Suppressor macrophage (primary cell): ENCODE results near the gene AGBL1.
"Not testable (repeated sequence)": the region's sequence is repeated elsewhere in the genome, so short reads cannot be mapped to it uniquely, and the experiment has no call there.

ENCODE experiments used
- DNase-seq, 4 experiments: peaks; one replicate each; pipeline ENCODE4 v3.0.0-alpha.2; 2020 to 2022

Gene AGBL1

DNA sequence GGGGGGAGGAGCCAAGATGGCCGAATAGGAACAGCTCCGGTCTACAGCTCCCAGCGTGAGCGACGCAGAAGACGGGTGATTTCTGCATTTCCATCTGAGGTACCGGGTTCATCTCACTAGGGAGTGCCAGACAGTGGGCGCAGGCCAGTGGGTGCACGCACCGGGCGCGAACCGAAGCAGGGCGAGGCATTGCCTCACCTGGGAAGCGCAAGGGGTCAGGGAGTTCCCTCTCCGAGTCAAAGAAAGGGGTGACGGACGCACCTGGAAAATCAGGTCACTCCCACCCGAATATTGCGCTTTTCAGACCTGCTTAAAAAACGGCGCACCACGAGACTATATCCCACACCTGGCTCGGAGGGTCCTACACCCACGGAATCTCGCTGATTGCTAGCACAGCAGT lies 448.4 kb downstream of the AGBL1 start:
- not testable (repeated sequence) for DNase-seq

DNA sequence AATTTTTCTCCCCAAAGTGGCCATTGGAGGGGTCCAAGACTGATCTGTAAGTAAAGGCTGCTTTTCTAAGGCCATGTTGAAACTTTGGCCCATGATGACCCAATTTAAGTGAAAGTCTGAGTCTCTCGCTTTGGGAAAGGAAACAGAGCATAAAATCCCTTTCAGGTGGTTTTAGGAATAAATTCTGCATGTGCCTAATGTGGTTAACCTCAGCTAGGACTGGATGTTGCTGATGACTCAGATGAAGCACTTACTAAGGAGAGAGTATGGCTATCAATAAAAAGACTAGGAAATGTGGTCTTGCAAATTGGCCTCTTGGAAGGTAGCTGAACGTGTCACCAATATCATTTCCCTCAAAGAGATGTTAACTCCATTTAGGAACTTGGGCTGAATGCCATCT lies 458.5 kb downstream of the AGBL1 start:
- no peak for DNase-seq

DNA sequence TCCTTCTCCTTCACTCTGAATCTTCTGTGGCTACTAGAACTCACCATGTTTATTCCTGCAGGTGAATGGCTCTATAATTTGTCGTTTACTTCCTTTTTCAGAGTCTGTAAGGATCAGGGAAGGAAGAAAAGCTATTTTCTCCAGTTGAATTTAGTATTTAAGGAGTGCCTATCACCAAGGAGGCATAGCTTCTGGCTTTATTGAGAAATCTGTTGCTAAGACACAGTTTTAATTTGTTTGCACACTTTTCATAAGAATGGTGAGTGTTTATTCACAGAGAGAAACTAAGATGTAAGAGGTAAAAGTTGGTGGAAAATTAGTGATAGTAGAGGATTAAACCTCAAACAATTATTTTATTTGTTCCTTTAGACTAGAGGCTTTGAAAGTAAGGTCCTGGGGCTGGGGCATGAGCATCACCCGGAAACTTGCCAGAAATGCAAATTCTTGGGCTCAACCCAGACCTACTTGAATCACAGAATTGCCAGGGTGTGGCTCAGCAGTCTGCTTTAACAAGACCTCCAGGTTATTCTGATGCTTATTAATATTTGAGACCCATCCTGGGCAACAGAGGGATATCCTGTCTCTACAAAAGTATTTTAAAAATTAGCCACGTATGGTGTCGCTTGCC lies 461.3 kb downstream of the AGBL1 start:
- no peak for DNase-seq

DNA sequence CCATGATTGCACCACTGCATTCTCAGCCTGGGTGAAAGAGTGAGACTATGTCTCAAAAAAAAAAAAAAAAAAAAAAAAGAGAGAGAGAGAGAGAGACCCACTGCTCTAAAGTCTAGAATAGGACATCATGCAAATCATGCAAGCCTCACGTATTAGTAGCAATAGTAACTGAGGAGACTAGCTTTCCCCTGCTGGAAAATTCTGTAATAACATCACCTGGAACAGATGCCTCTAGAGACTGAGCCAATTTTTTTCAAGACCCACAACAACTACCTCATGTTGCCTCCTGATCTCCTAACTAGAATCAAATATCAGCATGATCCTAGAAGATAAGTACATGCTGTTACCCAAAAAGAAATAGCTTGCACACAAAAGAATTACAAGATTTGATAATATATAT lies 461.9 kb downstream of the AGBL1 start:
- DNase-seq = no peak

DNA sequence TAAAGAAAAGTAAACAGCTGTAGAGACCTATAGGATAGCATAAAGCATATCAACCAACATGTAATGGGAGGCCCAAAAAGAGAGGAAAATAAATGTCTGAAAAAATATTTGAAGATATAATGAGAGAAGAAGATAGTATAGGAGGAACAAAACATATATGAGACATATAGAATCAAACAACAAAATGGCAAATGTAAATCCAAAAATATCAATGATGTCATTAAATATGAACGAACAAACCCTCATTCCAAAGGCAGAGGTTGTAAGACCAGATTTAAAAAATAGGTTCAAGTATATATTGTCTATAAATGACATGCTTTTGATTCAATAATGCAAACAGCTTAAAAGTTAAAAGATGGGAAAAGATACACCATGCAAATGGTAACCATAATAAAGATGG lies 470.4 kb downstream of the AGBL1 start:
- DNase-seq = no peak

DNA sequence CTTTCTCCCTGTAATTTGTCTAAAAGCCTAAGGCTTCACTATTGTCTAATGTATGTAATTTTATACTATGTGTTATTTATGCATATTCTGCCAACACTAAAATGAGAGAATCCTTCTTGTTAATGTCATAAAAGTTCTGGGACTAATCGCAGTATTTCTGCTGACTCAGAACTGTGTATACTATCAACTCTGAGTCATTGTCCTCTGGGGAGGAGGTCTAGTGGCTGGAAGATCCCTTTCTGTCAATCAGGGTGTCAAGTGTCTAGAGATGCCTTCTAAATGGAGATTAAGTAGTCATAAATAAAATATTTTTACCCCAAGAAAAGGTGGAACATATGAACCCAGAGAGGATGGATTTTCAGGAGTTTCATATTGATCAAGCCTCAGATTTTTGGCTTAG lies 473.4 kb downstream of the AGBL1 start:
- no peak for DNase-seq

DNA sequence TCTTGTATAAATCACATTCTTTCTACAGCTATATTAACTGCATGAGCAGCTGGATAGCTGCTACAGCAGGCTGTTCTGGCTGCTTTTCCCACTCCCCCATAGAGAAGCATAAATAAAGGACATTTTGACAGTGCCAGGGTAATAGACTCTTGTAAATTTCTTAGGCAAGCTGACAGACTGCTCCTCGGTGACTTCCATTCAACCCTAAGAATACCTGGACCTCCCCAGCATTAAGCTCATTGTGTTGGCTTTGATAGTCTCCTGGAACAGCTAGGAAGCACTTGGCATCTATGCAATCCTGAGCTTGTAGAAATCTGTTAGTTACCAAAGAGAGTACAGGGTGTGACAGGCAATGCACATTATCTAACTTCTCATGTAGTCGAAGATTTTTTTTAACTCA lies 475.4 kb downstream of the AGBL1 start:
- no peak for DNase-seq

DNA sequence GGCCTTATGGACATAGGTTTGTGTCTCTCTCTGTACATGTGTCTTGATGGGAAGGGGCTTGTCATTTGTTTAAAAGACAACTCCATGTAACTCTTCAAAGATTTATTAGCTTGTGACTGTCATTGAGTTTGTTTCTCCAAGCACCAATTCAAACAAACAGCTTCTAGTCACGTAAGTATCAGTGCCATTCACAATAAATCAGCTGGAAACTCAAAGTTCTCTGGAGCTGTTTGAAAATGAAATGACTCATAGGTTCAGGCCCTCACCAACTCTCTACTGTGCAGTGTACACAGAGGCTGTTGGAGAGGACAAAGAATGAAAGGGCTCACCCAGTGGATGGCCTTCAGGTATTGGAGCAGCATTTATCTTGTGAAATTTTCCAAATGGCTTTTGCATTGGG lies 476.3 kb downstream of the AGBL1 start:
- no peak for DNase-seq

DNA sequence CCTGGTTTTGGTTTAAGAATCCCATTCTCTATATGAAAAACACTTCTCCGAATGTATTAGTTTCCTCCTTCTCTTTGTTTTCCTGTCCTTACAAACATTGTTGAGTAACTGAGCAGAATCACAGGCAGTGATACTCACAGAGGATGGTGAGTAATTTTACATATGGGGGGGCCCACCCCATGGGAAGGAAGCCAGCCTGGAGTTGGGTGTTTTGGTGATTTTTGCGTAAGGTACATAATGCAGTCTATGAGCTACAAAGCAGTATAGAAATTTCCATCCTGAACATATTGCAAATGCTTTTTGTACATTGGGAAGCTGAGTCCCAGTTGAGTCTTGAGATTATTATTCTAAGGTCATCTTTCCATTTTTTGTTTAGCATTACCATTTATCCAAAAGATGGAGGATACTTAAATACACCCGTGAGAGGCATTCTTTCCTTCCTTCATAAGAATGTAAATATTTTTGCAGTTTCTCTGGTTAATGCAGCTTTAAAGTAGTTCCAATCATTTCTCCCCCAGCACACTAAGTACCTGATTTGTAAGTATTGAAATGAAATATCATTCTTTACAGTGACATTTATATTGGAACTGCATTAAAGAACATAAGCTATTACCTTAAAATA lies 476.8 kb downstream of the AGBL1 start:
- DNase-seq = no peak

DNA sequence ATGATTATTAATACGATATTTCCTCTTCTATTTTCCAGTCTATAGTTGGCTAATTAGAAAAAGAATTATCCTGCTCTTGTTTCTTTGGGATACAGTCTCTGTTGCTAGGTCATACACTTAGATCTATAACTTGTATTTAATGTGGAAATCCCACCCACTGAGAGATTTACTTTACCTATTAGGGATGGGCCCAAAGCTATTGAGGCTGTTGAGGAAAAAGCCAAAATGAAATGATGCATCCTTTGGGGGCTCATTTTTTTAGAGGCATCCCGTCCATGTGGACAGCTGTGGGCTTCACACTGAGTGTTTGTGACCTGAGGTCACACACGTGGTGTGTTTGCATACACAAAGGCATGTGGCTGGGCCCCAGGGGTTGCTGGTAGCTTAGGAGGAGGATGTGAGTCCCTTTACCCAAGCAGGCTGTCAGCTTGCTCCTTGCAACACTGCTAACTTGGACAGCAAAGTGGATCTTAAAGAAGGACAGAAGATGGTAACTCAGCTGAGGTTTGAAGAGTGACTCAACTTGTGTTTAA lies 477.4 kb downstream of the AGBL1 start:
- DNase-seq = no peak

DNA sequence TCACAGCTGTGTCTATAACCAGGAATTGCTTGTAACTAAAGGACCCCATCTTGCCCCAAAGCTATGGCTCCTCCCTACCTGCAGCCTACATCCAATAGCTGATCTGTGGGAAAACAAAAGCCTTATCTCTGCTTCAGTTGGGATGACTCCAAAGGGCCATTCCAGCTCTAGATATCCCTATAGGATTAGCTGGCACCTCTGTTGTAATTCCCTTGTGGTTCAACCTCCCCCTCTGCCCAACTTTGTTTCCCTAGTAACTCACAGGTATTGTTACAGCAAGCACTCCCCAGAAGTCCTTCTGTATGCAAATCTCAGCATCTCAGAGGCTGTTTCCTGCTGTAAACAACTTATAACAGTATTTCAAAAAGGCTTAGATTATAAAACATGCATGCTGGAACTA lies 478.6 kb downstream of the AGBL1 start:
- DNase-seq = no peak

DNA sequence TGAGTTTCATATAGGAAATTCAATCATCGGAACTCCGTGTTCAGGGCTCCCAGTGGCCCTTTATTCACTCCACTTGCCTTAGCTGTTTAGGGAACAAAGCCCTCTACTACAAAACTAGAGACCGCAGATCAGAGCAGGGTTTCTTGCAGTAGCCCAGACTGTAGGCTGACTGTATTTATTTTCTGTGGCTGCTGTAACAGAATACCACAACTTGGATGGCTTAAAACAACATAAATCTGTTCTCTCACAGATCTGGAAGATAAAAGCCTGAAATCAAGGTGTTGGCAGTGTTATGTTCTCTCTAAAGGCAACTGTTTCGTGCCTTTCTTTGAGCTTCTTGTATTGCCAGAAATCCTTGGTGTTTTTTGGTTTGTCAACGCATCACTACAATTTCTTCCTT lies 479.0 kb downstream of the AGBL1 start:
- no peak for DNase-seq

DNA sequence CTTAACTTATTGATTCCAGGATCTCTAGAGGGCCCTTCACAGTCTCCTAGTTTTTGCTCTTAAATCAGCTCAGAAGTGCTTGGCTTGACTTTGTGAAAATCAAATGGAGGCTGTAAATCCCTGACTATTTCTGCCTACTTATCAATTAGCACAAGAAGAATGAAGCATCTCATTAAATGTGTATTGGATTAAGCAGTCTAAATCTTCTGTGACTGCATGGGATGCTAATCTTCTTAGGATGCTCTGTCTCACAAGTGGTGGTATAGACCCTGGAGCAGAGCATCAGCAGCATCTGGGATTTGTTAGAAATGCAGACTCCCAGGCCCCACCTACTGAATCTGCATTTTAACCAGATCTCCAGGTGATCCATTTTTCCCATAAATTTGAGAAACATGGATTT lies 488.7 kb downstream of the AGBL1 start:
- no peak for DNase-seq

DNA sequence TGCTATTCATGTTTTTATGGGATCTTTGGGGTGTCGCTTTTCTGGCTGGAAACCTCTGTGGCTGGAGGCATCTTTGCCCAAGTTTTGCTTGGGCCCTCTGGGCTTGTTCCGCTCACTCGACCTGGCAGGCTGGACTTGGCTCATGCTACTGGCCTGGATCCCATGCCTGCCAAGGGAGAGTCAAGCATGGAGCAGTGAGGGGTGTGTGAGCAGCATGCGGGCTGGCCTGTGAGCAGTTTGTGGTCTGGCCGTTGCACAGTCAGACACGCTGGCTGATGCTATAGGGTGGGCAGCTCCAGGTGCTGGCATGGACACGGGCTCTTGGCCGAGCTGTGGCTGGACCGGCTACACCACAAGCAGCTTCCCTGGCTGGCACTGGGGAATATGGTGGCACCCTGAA lies 491.1 kb downstream of the AGBL1 start:
- DNase-seq = no peak

DNA sequence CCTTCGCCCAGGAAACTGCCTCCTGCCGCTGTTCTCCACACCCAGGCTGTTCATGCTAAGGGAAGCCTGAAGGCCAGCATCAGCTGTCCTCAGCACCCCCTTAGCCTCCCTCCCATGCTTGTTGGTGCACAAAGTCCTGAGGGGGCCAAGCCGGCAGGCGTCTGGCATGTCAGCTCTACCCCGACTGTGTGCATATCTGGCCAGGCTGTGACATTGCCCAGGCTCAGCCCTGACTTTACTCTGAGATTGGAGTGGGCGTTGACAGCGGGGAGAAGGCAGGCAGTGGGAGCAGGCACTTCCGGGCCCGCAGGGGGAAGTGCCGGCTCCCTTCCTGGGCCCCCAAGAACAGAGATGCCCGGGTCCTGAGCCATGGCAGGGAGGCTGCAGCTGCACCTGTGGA lies 492.2 kb downstream of the AGBL1 start:
- DNase-seq = no peak

DNA sequence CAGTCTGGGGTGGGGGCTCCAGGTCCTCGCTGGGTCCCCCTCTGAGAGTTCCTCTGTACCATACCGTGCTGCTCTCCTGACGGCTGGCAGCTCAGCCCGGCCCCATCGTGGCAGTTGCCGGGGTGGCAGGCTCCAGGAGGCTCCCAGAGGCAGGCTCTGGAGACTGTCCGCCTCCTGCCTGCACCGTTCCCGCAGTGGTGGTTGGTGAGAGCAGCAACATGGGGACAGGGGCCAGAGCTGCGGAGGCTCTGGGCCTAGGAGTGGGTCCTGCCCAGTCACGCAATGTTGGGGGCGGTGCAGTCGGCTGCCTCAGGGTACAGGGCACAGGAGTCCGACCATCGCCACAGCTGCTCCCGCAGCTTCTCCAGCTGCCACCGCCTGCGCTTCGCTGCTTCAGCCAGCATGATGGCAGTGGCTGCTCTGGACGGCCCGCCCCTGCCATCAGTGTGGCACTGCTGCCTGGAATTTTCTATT lies 492.7 kb downstream of the AGBL1 start:
- no peak for DNase-seq

DNA sequence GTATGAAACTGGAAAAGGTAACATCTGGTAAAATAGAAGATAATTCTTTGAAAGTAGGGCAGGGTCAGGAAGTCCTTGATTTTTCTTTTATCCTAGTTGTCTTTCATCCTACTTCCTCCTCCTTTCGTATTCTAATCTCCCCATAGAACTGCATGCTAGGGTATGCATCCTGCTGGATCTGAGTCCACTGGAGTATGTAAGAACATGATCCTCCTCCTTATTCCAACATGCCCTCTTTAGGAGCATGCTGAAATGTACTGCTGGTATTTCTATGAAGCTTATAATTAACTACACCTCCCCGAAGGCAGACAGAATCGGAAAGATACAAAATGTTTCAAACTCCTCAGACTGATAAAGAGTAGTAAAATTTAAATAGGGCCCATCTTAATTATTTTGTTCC lies 493.8 kb downstream of the AGBL1 start:
- no peak for DNase-seq

DNA sequence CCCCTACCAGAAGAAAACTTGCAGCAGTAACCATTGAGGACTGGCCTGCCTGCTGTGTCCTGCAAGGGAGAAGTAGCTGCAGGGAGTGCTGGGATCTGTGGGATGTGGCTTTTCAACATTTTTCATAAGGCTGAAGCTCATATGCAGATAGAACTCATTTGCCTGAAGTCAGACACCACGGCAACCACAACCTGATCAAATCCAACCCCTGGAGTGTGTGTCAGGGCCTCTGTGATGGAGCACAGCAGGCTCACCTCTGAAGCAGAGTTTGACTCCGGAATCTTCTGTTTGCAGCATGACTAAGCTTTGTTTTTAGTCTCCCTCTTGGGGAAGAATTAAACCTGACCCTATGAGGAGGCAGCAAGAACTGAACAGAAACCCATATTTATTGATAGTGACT lies 508.7 kb downstream of the AGBL1 start:
- DNase-seq = no peak

DNA sequence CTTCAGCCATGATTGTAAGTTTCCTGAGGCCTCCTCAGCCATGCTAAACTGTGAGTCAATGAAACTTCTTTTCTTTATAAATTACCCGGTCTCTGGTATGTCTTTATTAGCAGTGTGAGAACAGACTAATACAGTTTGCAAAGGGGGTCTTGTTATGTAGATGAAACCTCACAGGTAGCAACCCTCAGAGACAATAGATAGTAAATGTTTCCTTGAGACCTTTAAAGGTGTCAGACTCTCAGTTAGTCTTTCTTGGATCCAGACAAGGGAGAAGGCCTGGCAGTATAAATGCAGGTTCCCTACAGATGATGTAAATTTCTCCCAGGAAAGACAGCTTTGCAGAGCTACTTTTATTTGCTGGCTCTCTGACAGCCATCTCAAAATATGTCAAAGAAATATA lies 510.8 kb downstream of the AGBL1 start:
- DNase-seq = no peak

DNA sequence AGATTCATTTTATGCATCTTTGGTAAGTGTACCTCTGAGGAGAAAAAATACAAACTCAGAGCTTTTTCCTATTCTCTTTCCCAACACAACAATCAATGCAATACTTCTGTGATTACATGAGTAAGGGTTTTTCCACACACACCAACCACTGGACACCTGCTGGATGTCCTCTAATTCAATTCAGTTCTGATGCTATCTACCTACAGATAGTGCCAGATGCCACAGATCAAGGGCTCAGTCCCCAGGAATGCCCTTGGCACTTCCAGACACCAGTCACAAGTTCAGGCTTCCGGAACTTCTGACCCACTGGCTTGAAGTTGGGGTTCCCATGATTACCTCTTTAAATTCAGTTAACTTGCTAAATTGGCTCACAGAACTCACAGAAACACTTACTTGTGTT lies 511.5 kb downstream of the AGBL1 start:
- DNase-seq = no peak

DNA sequence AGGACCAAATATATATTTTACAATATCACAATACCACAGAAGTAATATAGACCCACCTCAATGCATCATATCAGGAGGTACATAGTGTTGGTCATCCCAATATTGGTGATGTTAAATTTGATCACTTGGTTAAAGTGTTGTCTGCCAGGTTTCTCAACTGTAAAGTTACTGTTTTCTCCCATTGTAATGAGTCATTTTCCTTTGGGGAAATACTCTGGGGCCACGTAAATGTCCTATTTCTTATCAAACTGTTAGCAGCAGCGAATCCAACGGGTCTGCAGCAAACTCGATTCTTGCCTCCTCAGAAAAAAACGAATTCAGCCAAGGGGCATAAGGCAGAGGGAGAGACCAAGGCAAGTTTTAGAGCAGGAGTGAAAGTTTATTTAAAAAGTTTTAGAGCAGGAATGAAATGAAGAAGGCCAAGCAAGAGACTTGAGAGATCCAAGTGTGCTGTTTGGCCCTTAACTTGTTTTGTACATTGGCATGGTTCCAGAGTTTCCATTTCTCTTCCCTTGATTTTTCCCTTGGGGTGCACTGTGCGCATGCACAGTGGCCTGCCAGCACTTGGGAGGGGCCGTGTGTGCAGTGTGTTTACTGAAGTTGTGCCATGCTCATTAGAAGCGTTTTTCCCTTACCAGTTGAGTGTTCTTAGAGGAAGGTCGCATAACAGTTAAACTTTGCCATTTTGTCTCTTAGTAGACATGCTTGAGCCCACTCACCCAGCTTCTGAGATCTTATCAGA lies 512.5 kb downstream of the AGBL1 start:
- no peak for DNase-seq

DNA sequence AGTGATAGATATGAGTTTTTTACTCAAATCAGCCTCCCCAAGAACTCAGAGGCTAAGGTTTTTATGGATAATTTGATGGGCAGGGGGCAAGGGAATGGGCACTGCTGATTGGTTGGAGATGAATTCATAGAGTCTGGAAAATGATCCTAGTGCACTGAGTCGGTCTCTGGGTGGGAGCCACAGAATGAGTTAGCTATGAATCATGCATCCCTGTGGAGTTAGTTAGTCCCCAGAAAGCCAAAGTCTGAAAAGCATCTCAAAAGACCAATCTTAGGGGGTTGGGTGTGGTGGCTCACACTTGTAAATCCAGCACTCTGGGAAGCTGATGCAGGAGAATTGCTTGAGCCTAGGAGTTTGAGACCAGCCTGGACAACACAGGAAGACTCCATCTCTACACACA lies 516.1 kb downstream of the AGBL1 start:
- DNase-seq = no peak

DNA sequence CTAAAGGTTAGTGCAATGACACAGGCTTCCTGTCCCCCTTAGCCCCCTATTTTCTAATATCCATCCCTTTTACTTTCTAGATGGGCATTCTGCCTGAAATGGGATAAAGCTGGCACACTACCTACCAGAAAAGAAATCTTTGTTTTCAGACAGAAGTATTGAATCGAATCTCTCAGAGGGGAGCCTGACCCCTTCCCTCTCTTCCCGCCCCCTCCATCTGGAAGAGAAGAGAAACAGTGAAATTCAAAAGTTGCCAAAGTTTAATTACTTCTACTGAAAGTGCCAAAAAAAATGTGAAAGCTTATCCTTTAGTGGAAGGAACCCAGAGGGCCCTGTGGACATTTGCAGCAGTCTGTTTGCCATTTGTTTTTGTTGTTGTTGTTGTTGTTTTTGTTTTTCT lies 523.8 kb downstream of the AGBL1 start:
- DNase-seq = no peak
